ENCODE results near the gene PTK6. TPM values are rescaled to one million over a fixed set of nuclear protein-coding genes. Genes with fewer than 3 reads are reported as not detected.
"Not testable (repeated sequence)": the region's sequence is repeated elsewhere in the genome, so short reads cannot be mapped to it uniquely, and the experiment has no call there.

PTK6 gene
- total RNA-seq, 2 experiments from 2014 or later: 0.34 to 0.78 TPM

DNA sequence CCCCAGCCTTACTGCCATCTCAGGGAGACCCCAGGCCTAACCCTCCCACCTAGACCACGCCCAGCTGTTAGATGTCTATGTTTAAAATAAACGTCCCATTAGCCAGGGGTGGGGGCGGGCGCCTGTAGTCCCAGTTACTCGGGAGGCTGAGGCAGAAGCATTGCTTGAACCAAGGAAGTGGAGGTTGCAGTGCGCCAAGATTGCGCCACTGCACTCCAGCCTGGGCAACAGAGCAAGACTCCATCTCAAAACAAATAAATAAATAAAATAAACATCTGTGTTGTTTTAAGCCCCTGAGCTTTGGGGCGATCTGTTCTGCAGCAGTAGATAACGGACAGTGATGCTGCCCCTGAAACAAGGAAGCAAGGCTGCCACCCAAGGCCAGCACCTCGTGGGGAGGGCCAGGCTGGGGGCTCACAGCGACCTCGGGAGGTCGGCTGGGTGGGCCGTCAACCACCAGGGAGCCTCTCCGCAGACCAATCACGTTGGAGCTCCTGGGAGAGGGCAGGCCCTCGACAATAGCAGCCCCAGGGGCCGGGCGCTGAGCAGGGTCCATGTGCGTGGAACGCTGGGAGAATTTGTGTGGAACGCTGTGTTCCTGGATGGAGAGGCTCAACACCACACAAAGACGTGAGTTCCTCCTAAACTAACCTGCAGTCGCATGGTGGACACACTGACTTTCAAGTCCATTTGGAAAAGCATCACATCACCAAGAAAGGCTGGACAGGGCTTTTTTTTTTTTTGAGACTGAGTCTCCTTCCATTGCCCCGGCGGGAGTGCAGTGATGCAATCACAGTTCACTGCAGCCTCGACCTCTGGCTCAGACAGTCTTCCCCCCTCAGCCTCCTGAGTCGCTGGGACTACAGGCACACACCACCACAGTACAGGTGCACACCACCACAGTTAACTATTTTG lies 37.9 kb upstream of the PTK6 start:
- POLR2A ChIA-PET: no interaction called here
- intact Hi-C loops (cut with micrococcal nuclease): no loop called here
- no peak overlapping the region for H3K27ac Mint-ChIP-seq
- peaks cover 2% of the 10 kb centered on the region for H3K27me3 Mint-ChIP-seq
- no peak for DNase-seq
- CTCF ChIA-PET: no interaction called here
- no peaks in the 10 kb centered on the region for H3K36me3 Mint-ChIP-seq
- H3K4me3 Mint-ChIP-seq: peak overlapping the region; percentile 39
- no peaks in the 10 kb centered on the region for H3K4me1 Mint-ChIP-seq (ENCODE audit: low read depth)
- no peaks in the 10 kb centered on the region for H3K9me3 Mint-ChIP-seq

DNA sequence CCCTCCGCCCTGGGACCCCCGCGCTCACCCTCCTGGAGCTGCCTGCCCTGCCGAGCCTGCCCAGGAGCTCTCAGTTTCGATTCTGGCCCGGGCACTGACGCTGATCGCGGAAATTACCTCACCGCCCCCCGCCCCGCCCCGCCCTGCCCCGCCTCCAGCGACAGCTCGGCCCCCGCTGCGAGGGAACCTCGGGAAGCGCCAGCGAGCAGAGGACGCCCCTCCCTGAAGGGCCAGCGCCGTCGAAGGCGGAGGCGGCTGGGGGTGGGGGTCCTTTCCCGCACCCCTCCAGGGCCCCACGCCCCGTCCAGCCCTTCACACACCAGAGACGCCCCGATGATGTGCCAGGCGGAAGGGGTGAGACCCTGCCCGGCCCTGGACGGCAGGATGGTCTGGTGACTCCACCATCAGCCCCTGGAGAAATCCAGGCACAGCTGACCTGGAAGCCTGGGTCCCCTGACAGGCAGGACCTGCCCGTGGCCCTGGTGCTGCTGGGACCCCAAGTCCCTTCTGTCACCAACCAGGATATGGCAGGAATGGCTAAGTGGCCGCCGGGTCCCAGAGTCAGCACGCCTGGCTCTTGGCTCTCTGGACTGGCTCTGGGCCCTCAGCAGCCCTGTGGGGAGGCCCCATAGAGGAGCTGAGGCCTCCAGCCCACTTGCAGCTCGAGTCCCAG lies 37.1 kb upstream of the PTK6 start, which contains the start of gene HELZ2:
Gene HELZ2 (minus strand): TSS at position 84 of the 673 bp plus-strand sequence. CDS start 1,854 bp downstream, outside the sequence.
- POLR2A ChIA-PET: no interaction called here
- peaks cover under 1% of the 10 kb centered on the region for H3K4me1 Mint-ChIP-seq (ENCODE audit: low read depth)
- H3K9me3 Mint-ChIP-seq: no peaks in the 10 kb centered on the region
- CTCF ChIA-PET: no interaction called here
- H3K27me3 Mint-ChIP-seq: peaks cover 3% of the 10 kb centered on the region
- intact Hi-C loops (cut with micrococcal nuclease): no loop called here
- H3K27ac Mint-ChIP-seq: no peak within 1 kb of the TSS
- DNase-seq: peak; percentile 79
- H3K4me3 Mint-ChIP-seq: peak within 1 kb of the TSS; percentile 73
- no peaks in the 10 kb centered on the region for H3K36me3 Mint-ChIP-seq

DNA sequence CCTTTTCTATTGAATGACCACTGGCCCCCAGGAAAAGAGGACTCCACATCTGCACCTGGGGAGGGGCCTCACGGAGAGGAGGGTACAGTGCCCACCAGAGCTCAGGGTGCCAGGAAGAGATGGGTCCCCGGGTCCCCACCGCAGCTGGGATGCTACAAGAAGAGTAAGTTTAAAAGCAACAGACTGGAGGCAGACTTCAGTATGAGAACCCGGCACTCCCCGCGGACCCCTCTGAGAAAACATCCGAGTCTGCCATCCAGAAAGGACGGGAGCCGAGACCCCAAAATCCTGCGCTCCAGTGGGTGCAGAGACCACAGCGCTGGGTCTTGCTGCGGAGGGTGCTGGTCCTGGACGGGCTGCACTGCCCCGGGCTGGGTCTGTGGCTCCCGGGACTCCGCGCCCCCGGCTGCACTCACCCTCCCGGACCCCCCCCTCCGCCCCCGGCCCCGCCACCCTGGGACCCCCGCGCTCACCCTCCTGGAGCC lies 36.5 kb upstream of the PTK6 start:
- peaks cover 4% of the 10 kb centered on the region for H3K27me3 Mint-ChIP-seq
- H3K27ac Mint-ChIP-seq: no peak overlapping the region
- peak overlapping the region; percentile 73 for H3K4me3 Mint-ChIP-seq
- H3K9me3 Mint-ChIP-seq: no peaks in the 10 kb centered on the region
- intact Hi-C loops (cut with micrococcal nuclease): no loop called here
- ChIA-PET POLR2A (no interaction called here), CTCF (interaction anchor here (1.2 kb wide), 1 partner anchor 68 kb away, joined by 3 read pairs; no protein-coding TSS in a partner anchor)
- H3K4me1 Mint-ChIP-seq (ENCODE audit: low read depth): peaks cover 6% of the 10 kb centered on the region
- no peak for DNase-seq
- no peaks in the 10 kb centered on the region for H3K36me3 Mint-ChIP-seq

DNA sequence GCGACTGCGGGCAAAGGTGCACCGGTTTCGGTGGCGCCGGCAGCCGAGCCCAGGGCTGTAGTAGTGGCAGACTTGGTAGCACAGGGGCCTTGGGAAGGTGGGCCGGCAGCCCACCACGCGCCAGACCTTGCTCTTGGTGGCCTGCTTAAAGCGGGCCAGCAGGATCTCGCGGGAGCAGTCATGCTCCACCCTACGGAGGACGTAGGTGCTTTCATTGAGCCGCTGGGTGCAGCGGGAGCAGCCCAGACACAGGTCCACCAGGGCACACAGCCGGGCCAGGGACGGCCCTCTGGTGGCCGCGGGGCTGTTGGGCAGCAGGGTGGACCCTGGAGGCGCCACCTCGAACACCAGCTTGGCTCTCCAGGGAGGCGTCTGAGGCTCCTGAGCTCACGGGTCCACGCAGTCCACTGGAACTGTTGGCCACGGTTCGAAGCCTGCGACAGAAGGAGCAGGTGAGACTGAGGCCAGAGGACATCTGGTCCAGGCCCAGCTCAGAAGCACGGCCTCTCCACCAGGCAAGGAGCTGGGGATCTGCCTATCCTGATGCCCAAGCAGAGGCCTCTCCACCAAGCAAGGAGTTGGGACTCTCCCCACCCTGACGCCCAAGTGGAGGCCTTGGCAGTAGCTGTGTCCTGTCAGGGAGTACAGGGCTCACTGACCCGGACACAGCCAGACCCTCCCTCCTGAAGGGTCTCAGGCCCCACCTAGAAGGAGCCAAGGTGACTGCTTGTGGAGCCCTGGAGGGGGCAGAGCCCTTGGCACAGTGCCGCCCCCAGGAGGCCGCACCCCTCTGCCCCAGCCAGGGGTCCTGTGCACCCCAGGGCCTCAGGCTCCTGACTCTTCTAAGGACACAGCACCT lies 35.8 kb upstream of the PTK6 start:
- Mint-ChIP-seq H3K4me1 (ENCODE audit: low read depth) (peaks cover 13% of the 10 kb centered on the region), H3K9me3 (no peaks in the 10 kb centered on the region), H3K4me3 (peak overlapping the region; percentile 73), H3K36me3 (no peaks in the 10 kb centered on the region), H3K27ac (no peak overlapping the region), H3K27me3 (peaks cover 4% of the 10 kb centered on the region)
- intact Hi-C loops (cut with micrococcal nuclease): no loop called here
- DNase-seq: no peak
- ChIA-PET POLR2A (no interaction called here), CTCF (interaction anchor here (1.2 kb wide), 1 partner anchor 69 kb away, joined by 3 read pairs; no protein-coding TSS in a partner anchor)

DNA sequence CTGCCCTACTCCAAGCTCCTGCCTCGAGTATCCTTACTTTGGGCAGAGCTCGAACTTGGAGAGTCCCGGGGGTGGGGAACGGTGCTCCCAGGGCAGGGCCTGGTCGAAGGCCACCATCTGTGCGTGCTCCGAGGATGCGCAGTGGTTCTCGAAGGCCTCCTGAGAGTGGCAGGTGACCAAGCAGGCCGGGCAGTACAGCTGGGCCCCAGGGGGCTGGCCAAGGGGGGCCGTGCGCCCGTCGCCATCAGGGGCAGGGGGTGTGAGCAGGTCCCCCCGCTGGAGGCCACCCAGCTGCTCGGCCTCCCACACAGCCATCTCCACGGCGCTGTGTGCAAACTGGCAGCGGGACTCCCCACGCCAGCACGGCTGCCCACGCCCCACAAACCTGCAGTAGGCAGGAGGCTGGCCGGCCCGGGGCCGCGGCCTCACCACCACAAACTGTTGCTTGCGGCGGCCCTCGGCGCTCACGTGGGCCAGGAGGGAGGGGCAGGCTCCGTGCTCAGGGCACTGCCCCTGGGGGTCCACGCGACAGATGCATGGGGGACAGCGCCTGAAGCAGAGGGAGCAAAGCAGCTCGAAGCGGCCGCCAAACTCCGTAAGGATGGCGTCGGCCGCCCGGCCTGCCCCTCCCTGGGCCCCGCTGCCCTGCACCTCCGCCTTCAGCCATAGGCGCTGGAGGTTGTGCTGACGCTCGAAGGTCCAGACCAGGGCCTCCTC lies 35.1 kb upstream of the PTK6 start:
- peaks cover 4% of the 10 kb centered on the region for H3K27me3 Mint-ChIP-seq
- peaks cover 21% of the 10 kb centered on the region for H3K4me1 Mint-ChIP-seq (ENCODE audit: low read depth)
- H3K27ac Mint-ChIP-seq: no peak overlapping the region
- H3K4me3 Mint-ChIP-seq: no peak overlapping the region
- H3K36me3 Mint-ChIP-seq: no peaks in the 10 kb centered on the region
- DNase-seq: no peak
- CTCF ChIA-PET: interaction anchor here (1.2 kb wide), 1 partner anchor 69 kb away, joined by 3 read pairs; no protein-coding TSS in a partner anchor
- POLR2A ChIA-PET: no interaction called here
- H3K9me3 Mint-ChIP-seq: no peaks in the 10 kb centered on the region
- intact Hi-C loops (cut with micrococcal nuclease): no loop called here

DNA sequence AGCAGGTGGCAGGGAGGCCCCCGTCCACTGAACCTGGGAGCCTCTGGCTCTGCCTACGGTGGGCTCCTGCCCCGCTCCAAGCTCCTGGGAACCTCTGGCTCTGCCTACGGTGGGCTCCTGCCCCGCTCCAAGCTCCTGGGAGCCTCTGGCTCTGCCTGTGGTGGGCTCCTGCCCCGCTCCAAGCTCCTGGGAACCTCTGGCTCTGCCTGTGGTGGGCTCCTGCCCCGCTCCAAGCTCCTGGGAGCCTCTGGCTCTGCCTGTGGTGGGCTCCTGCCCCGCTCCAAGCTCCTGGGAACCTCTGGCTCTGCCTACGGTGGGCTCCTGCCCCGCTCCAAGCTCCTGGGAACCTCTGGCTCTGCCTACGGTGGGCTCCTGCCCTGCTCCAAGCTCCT lies 33.9 kb upstream of the PTK6 start:
- intact Hi-C loops (cut with micrococcal nuclease); CTCF ChIA-PET: not testable (repeated sequence)

DNA sequence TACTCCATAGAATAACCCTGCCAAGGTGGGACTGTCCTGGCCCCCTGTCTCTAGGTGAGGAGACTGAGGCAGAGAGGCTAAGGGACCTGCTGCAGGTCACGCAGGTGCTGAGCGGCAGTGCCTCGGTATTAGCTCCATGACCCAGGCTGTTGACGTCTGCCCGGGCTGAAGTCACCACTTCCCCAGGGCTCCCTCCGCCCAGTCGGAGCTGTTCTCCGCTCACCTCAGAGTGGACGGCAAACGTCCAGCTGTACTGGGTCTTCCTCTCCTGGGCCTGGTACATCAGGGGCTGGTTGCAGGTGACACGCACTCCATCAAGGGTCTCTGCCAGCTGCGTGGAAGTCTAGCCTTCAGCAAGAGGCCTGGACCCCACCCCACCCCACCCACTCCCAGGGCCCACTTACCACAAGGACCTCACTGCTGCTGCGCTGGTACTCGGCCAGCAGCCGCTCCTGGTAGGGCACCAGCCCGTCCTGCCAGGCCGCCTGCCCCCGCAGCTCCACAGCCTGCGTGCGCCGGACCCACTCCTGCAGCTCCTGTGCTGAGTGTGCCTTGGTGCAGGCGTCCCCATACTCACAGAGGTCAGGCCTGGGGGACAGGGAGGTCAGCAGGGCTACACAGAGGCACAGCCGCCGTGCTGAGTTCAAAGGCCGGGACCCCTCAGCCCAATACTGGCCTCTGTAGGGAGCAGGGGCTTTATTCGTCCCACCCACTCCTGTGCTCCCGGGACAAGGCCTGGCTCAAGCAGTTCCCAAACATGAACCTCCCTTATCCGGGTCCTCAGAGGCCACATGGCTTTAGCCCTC lies 33.3 kb upstream of the PTK6 start:
- Mint-ChIP-seq H3K27ac (no peak overlapping the region), H3K36me3 (no peaks in the 10 kb centered on the region), H3K9me3 (no peaks in the 10 kb centered on the region), H3K4me1 (ENCODE audit: low read depth) (peaks cover 25% of the 10 kb centered on the region), H3K4me3 (no peak overlapping the region), H3K27me3 (peaks cover 2% of the 10 kb centered on the region)
- CTCF ChIA-PET: no interaction called here
- no peak for DNase-seq
- POLR2A ChIA-PET: interaction anchor here (0.7 kb wide), 1 partner anchor 296 kb away, joined by 3 read pairs; no protein-coding TSS in a partner anchor
- intact Hi-C loops (cut with micrococcal nuclease): no loop called here

More for the DNA sequence above, 33.9 kb upstream of the PTK6 start:
- not testable (repeated sequence) for H3K27ac Mint-ChIP-seq, H3K4me3 Mint-ChIP-seq, DNase-seq, H3K9me3 Mint-ChIP-seq, H3K27me3 Mint-ChIP-seq, H3K36me3 Mint-ChIP-seq
- peaks cover 25% of the 10 kb centered on the region for H3K4me1 Mint-ChIP-seq (ENCODE audit: low read depth)
- POLR2A ChIA-PET: interaction anchor here (0.7 kb wide), 1 partner anchor 295 kb away, joined by 3 read pairs; no protein-coding TSS in a partner anchor

DNA sequence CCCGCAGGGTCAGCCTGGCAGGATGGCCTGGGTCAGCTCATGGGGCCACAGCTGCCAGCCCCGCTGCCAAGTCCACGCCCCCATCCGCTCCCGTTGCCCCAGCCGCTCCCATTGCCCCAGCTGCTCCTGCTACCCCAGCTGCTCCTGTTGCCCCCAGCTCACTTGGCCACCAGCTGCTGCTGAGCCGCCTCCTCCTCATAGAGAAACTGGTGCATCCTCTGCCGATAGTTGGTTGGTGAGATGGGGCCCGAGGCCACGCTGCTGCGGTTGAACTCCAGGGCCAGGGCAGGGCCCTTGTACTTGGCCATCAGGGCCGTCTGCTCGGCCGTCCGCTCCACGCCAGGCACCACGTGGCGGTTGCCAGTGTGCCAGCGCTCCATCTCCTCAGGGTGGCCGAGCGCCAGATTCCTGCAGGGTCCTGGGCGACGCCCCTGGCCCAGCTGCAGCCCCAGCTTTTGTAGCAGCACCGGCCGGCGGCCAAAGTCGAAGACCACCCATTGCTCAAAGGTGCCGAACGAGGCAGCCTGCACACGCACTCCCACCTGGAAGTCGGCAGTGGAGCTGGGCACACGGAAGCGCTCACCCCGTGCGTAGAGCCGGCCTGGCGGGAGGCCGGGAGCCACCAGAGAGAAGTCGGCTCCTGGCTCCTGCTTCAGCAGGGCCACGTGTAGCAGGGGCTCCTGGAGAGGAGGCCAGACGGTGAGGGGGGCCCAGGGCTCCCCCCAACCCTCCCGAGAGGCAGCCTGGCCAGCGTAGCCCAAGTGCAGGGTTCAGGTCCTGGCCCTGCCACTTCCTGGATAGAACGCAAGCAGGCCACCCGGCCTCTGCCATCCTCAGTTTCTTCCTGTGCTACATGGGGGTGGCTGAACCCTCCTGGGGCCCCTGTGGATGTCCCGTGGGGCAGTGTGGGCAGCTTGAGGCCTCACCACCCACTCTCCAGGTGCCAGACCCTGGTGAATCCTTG lies 32.1 kb upstream of the PTK6 start:
- no peaks in the 10 kb centered on the region for H3K36me3 Mint-ChIP-seq
- intact Hi-C loops (cut with micrococcal nuclease): no loop called here
- no peak overlapping the region for H3K27ac Mint-ChIP-seq
- H3K4me3 Mint-ChIP-seq: no peak overlapping the region
- no peak for DNase-seq
- peaks cover 2% of the 10 kb centered on the region for H3K27me3 Mint-ChIP-seq
- no peaks in the 10 kb centered on the region for H3K9me3 Mint-ChIP-seq
- H3K4me1 Mint-ChIP-seq (ENCODE audit: low read depth): peaks cover 25% of the 10 kb centered on the region
- CTCF ChIA-PET: interaction anchor here (0.6 to 2.1 kb wide), 4 partner anchors 22 to 307 kb away, joined by 3 to 11 read pairs (median 6); partner anchors contain the start of gene PTK6
- POLR2A ChIA-PET: interaction anchor here (0.9 to 1.9 kb wide), 2 partner anchors 17 to 59 kb away, joined by 4 read pairs; no protein-coding TSS in a partner anchor

DNA sequence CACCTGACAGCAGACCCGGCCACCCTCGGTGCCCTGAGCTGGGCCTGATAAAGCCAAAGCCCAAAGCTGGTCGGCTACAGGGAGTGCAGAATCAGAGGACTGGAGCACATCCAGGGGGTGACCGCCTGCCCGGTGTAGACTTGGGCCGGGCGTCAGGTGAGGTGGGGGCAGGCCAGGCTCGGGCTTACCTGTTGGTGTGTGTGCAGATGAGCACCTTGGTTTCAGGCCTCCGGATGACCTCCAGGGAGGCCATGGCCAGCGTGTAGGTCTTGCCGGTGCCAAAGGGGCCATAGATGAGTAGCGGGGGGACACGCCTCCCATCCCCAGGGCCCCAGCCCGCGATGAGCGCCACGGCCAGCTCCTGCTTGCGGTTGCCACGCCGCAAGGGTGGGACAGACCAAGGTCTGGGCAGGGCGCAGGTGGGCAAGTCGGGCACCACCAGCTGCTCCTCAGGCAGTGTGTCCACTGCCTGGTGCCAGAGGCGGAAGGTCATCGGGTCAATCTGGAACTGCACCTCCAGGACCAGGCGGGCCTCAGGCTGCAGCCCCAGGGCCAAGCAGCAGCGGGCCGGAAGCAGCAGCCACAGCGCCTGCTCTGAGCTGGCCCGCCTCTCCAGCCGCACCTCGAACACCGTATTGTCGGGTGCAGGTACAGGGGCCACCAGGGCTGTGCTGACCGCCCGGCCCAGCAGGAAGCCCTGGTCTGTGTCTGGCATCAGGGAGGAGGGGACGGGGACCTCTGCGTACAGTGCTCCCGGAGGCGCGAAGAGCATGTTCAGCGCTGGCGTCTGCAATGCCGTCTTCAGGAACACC lies 31.2 kb upstream of the PTK6 start:
- CTCF ChIA-PET: interaction anchor here (0.6 to 2.1 kb wide), 6 partner anchors 31 to 471 kb away, joined by 3 to 11 read pairs (median 4); partner anchors contain the start of genes PTK6 and RTEL1
- peaks cover 25% of the 10 kb centered on the region for H3K4me1 Mint-ChIP-seq (ENCODE audit: low read depth)
- POLR2A ChIA-PET: interaction anchor here (0.7 to 1.9 kb wide), 3 partner anchors 18 to 146 kb away, joined by 3 to 4 read pairs (median 4); no protein-coding TSS in a partner anchor
- H3K36me3 Mint-ChIP-seq: no peaks in the 10 kb centered on the region
- no peaks in the 10 kb centered on the region for H3K9me3 Mint-ChIP-seq
- peaks cover 2% of the 10 kb centered on the region for H3K27me3 Mint-ChIP-seq
- H3K4me3 Mint-ChIP-seq: peak overlapping the region; percentile 45
- no peak for DNase-seq
- intact Hi-C loops (cut with micrococcal nuclease): no loop called here
- H3K27ac Mint-ChIP-seq: no peak overlapping the region
